KG1 (cell line): ENCODE measurements around the gene C11orf86.
"Not testable (repeated sequence)": the region's sequence is repeated elsewhere in the genome, so short reads cannot be mapped to it uniquely, and the experiment has no call there.

Experiments used
- DNase-seq: peaks from one replicate; lab custom pipeline; 2025; lab: John Stamatoyannopoulos, UW

The C11orf86 gene

DNA sequence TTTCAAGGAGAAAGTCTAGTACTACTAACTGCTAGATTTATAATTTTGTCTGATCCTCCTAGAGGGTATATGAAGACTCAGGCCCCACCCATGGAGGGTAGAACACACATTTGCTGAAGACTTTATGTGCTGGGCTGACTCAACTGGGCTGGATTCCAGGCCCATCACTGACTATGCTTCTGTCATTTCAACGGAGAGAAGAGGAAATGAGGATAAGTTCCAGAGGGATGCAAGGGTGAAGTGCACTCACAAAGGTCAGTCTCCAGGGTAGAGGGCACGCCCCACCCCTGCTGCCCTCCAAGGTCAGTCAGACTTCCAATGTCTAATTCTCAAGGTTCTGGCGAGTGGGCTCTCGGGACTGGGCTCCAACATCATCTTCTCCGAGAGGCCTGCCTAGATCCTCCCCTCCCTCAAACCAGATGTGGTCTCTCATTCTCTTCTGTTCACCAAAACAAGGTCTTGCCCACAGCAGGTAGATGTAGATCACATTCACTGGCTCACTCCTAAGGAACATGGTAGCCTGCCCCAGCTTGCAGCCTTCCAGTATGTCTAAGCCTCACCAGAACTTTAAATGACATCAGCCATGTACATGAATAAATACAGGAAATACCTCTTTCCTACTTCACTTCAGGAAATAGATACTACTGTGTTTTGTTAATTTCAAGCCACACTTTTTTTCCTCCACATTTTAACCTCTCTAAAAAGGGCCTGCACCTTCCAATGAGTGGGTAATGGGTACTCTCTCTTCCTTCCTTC is 7.3 kb upstream of the C11orf86 start:
- DNase-seq, result no peak

GRCh38 chr11:66969584-66970225 is 5.4 kb upstream of the C11orf86 start:
- no peak for DNase-seq

DNA sequence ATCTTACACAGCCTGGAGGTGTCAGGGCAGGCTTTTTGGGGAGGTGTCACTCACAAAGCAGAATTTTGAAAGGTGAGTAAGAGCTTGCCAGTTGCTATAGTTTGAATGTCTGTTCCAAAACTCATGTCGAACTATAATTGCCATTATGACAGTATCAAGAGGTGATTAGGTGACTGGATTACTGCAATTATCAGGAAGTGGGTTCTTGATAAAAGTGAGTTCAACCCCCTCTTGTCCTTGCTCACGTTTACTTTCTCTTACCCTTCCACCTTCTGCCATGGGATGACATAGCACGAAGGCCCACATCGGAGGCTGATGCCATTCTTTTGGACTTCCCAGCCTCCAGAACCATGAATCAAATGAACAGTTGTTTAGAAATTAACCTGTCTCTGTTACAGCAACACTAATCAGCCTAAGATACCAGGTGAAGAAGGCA is 4.7 kb upstream of the C11orf86 start:
- DNase-seq, result no peak

DNA sequence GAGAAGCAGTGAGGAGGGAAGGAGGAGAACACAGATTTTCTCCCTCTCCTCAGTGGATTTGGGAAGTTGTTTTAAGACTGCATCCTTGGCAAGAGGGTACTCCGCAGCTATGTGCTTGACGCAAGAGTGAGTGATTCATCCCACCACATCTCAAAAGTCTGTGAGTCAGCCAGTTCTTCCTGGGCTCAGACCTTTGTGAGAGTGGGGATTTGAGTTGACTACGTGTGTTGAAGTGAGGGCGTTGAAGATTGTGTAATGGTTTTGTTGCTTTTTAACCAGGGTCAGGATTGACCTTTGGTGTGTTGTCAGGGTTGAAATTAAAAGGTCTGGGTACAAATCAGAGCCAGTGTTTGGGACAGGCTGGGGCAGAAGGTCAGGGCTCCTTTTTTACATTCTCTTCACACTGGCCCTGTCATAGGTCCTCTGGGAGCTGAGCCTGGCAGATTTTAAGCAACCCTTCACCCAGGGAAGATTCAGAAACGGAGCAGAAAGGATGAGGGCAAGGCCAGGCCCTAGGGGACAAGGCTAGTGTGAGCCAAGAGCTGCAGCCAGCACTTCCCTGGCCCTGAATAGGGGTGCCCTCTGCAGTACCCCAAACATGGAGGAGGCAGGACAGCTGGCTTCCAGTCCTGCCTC is 4.2 kb upstream of the C11orf86 start:
- no peak for DNase-seq

DNA sequence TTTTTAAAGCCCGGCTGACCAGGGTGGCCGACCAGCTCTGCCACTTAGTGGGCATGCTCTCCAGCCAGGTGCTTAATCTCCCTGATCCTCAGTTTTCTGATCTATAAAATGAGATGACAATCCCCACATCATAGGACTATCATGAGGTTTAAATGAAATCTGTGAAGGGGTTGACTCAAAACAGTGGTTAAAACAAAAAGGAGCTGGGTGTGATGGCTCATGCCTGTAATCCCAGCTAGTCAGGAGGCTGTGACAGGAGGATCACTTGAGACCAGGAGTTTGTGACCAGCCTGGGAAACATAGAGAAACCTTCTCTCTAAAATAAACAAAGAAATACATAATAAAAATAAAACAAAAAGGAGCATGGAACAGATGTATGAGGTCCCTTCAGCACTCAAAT is 3.6 kb upstream of the C11orf86 start:
- no peak for DNase-seq

DNA sequence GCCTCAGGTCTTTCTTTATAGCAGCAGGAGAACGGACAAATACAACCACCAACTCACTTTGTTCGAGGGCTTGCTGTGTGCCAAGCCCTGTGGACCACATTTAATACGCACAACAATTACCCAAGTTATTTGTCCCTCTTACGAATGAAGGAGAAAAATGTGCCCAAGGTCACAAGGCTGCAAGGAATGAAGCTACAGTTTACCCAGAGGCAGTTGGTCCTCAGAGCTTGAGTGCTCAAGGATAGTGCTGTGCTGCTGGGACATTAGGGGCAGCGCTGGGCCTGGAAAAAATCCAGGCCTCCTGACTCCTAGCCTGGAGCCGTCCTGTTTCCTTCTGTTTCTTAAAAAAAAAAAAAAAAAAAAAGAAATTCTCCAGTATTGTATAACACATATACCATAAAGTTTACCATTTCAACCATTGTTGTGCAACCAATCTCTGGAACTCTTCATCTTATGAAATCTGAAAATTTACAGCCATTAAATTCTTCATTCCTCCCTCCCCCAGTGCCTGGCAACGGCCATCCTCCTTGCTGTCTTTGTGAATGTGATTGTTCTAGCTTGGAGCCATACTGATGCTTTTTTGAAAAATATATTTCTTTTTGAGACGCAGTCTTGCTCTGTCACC is 1.0 kb upstream of the C11orf86 start:
- no peak for DNase-seq

DNA sequence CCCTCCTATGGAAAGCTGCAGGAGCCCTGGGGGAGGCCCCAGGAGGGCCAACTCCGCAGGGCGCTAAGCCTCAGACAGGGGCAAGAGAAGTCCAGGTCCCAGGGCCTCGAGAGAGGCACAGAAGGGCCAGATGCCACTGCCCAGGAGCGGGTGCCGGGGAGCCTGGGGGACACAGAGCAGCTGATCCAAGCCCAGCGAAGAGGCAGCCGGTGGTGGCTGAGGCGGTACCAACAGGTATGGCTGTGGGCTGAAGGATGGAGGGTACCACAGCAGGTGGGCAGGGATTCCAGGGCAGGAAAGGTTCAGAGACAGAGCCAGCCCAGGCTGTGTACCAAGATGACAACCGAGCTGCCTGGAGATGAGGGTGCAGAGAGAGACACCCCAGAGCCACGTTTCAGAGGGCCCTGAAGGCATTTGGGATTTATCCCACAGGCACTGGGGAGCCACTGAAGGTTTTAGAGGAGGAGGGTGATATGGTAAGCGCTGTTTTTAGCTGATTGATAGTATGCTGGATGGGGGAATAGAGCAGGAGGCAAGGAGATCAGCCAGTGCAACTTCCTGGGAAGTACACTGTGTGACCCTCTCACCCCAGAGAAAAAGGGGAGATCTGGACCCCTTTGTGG is 412 bp downstream of the C11orf86 start:
- DNase-seq, result no peak

GRCh38 chr11:66976028-66976467 is 944 bp downstream of the C11orf86 start:
- no peak for DNase-seq

DNA sequence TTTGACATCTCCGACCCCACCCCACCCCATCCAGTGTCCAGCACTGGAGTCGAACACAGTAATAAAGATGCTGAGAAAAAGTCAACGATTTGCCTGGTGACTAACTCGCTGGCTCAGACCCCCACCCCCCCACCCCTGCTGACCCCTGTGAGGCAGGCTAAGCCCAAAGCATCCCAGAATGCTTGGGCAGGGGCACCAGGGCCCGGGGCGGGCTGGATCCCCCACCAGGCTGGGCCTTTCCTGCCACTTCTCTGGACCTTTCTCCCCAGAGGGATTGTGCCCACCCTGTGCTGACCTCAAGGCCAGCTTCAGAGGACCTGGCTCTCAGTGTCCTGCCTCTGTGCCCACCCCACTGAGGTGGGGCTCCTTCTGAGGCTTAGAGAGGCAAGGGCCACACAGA is 1.8 kb downstream of the C11orf86 start:
- DNase-seq, result no peak

DNA sequence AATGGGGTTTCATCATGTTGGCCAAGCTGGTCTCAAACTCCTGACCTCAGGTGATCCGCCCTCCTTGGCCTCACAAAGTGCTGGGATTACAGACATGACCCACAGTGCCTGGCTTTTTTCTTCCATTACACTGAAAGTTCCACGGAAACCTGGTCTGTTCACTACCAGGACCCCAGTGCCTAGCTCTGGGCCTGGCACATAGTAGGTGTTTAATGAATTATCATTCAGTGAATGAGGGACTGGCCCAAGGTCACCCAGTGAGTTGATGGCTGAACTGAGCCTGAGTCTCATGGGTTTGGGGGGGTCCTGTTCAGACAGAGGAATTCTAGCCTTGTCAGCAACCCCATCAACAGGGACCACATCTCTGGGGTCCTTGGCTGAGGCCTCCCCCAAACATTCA is 3.1 kb downstream of the C11orf86 start:
- DNase-seq, result no peak

- no peak for DNase-seq
Observed at GRCh38 chr11:66978717-66979116, 3.6 kb downstream of the C11orf86 start.

DNA sequence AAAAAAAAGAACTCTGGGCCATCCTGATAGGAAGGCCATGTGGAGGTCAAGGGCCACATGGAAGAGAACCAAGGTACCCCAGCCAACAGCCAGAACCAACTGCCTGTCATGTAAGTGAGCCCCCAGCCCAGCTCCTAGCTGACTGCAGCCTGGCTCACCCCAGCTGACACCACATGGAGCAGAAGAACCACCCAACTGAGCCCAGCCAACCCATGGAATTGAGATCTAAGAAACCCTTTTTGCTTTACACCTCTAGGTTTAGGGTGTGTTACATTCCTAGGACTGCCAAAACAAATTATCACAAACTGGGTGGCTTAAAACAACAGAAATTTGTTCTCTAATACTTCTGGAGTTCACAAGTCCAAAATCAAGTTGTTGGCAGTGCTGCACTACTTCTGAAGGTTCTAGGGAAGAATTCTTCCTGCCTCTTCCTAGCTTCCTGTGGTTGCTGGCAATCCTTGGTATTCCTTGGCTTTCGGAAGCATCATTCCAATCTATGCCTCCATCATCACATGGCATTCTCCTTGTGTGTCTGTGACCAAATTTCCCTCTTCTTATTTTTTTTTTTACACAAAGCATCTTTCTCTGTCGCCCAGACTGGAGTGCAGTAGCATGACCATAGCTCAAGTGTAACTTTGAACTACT is 4.4 kb downstream of the C11orf86 start:
- DNase-seq, result no peak

GRCh38 chr11:66981976-66982578 is 7.0 kb downstream of the C11orf86 start:
- peak; percentile 78 for DNase-seq

DNA sequence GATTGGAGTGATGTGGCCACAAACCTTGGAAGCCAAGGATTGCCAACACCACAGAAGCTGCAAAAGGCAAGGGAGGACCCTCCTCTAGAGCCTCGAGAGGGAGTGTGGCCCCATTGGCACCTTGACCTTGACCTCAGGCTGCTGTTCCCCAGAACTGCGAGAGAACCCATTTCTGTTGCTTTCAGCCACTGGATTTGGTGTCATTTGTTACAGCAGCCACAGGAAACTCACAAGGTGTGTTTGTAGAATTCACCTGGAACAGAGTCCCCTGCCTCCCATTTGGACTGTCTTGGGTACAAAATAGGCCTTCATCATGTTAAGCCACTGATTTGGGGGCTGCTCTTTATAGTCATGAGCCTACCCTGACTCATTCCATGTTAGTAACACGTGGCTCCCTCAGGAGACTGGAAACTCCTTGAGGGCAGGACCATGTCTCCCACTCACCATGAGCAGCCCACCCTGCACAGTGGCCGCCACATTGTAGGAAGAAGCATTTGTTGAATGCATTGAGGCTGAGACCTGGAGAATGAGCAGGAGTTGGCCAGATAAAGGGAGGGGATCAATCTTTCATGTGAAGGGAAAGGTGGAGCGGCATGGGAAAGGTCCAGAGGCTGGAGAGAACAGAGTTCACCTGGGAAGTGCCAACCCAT is 8.3 kb downstream of the C11orf86 start:
- no peak for DNase-seq

GRCh38 chr11:66985508-66986177 is 10.5 kb downstream of the C11orf86 start:
- no peak for DNase-seq

GRCh38 chr11:66986178-66986545 is 11.1 kb downstream of the C11orf86 start:
- no peak for DNase-seq

- no peak for DNase-seq
Observed at GRCh38 chr11:66987158-66987620, 12.1 kb downstream of the C11orf86 start.

GRCh38 chr11:66987924-66988637 is 13.0 kb downstream of the C11orf86 start:
- DNase-seq, result no peak

DNA sequence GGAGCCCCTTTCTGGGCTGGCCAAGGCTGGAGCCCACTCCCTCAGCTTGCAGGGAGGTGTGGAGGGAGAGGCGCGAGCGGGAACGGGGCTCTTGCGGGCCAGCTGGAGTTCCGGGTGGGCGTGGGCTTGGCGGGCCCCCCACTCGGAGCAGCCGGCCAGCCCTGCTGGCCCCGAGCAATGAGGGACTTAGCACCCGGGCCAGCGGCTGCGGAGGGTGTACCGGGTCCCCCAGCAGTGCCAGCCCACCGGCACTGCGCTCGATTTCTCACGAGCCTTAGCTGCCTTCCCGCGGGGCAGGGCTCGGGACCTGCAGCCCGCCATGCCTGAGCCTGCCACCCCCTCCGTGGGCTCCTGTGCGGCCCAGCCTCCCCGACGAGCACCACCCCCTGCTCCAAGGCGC is 13.6 kb downstream of the C11orf86 start:
- not testable (repeated sequence) for DNase-seq
